ENCODE results near the gene CCL7. TPM values are rescaled to one million over a fixed set of nuclear protein-coding genes. Genes with fewer than 3 reads are reported as not detected.

CCL7 gene
- total RNA-seq, 1 experiment from 2014 or later: 0.31 TPM

GRCh38 chr17:34249061-34249460 is 21.0 kb upstream of the CCL7 start:
- in situ Hi-C loops (cut with HindIII; ENCODE audit: low pct_unique_long_range_greater_than_20kb, low sequenced_read_pairs): no loop called here
- peak overlapping the region; percentile 98 for H3K27ac ChIP-seq (ENCODE audit: low read length)
- no peak for ATAC-seq
- H3K4me3 ChIP-seq (ENCODE audit: low read depth in 2 of 2, low read length in 2 of 2): no peak overlapping the region
- CTCF ChIA-PET: no interaction called here
- POLR2A ChIA-PET: no interaction called here
- TF ChIP-seq TCF7L2 (IDR thresholded peaks at IDR 0.05; ENCODE audit: low read depth, low read length) (no peak), CTCF (IDR thresholded peaks at IDR 0.05) (no peak), REST (IDR thresholded peaks at IDR 0.05; ENCODE audit: insufficient read depth in 1 of 2, low read depth in 2 of 2, low read length in 1 of 2) (no peak), SIN3A (IDR thresholded peaks at IDR 0.05; ENCODE audit: borderline replicate concordance, insufficient read depth, low read depth, low read length) (no peak), POLR2AphosphoS5 (IDR thresholded peaks at IDR 0.05; ENCODE audit: low read depth, low read length) (no peak)
- H3K9me3 ChIP-seq (ENCODE audit: control insufficient read depth, insufficient read depth, low read depth, low read length): no peaks in the 10 kb centered on the region
- no TSS peak for BruUV-seq (replicated peaks)
- no peak for DNase-seq (ENCODE audit: low read depth, low spot score)
- no peaks in the 10 kb centered on the region for H3K27me3 ChIP-seq (ENCODE audit: control insufficient read depth, insufficient read depth, low read length)
- no peaks in the 10 kb centered on the region for H3K36me3 ChIP-seq (ENCODE audit: control insufficient read depth, insufficient read depth, low read length)
- intact Hi-C loops (cut with micrococcal nuclease; ENCODE audit: unreplicated experiment): no loop called here
- H3K4me1 ChIP-seq (ENCODE audit: control insufficient read depth, insufficient read depth, low read length): peaks cover 59% of the 10 kb centered on the region

GRCh38 chr17:34249478-34249877 is 20.5 kb upstream of the CCL7 start:
- DNase-seq (ENCODE audit: low read depth, low spot score) (no peak), ATAC-seq (no peak)
- intact Hi-C loops (cut with micrococcal nuclease; ENCODE audit: unreplicated experiment) (no loop called here), in situ Hi-C loops (cut with HindIII; ENCODE audit: low pct_unique_long_range_greater_than_20kb, low sequenced_read_pairs) (no loop called here)
- no peaks in the 10 kb centered on the region for H3K27me3 ChIP-seq (ENCODE audit: control insufficient read depth, insufficient read depth, low read length)
- CTCF ChIA-PET: no interaction called here
- H3K9me3 ChIP-seq (ENCODE audit: control insufficient read depth, insufficient read depth, low read depth, low read length): no peaks in the 10 kb centered on the region
- H3K4me3 ChIP-seq (ENCODE audit: low read depth in 2 of 2, low read length in 2 of 2): no peak overlapping the region
- no peaks in the 10 kb centered on the region for H3K36me3 ChIP-seq (ENCODE audit: control insufficient read depth, insufficient read depth, low read length)
- BruUV-seq (replicated peaks): no TSS peak
- POLR2A ChIA-PET: no interaction called here
- H3K4me1 ChIP-seq (ENCODE audit: control insufficient read depth, insufficient read depth, low read length): peaks cover 63% of the 10 kb centered on the region
- H3K27ac ChIP-seq (ENCODE audit: low read length): peak overlapping the region; percentile 98
- no peak for TF ChIP-seq TCF7L2 (IDR thresholded peaks at IDR 0.05; ENCODE audit: low read depth, low read length)
- no peak for TF ChIP-seq CTCF (IDR thresholded peaks at IDR 0.05)
- no peak for TF ChIP-seq SIN3A (IDR thresholded peaks at IDR 0.05; ENCODE audit: borderline replicate concordance, insufficient read depth, low read depth, low read length)
- TF ChIP-seq POLR2AphosphoS5 (IDR thresholded peaks at IDR 0.05; ENCODE audit: low read depth, low read length): no peak
- TF ChIP-seq REST (IDR thresholded peaks at IDR 0.05; ENCODE audit: insufficient read depth in 1 of 2, low read depth in 2 of 2, low read length in 1 of 2): no peak
